HCT116 (cell line): ENCODE results near the gene FKBP10.

Experiments used
- EGR1 ChIP-seq: IDR thresholded peaks from 2 replicates; pipeline ENCODE4 v1.6.1; 2012; ENCODE audit warnings: low read depth
- ELF1 ChIP-seq: IDR thresholded peaks from 2 replicates; pipeline ENCODE4 v1.6.1; 2012; ENCODE audit warnings: low read depth, borderline replicate concordance
- EZH2 ChIP-seq: fragments of 200-600 bp; sonication (generic); IDR thresholded peaks from 2 replicates; pipeline ENCODE4 v1.6.1; 2017; ENCODE audit warnings: antibody characterized with exemption, mixed run types
- EZH2phosphoT487 ChIP-seq: fragments of 200-600 bp; IDR thresholded peaks from 2 replicates; pipeline ENCODE4 v1.6.1; 2018; ENCODE audit warnings: antibody characterized with exemption, borderline replicate concordance
- POLR2A ChIP-seq: IDR thresholded peaks from 2 replicates; pipeline ENCODE4 v1.7.0; 2011; ENCODE audit warnings: borderline replicate concordance; ENCODE audit not compliant: insufficient read depth, insufficient read length; ENCODE audit errors: extremely low read depth
- RAD21 ChIP-seq: IDR thresholded peaks from 2 replicates; pipeline ENCODE4 v1.6.1; 2012; ENCODE audit warnings: low read depth, mild to moderate bottlenecking
- REST ChIP-seq: IDR thresholded peaks from 2 replicates; pipeline ENCODE4 v1.6.1; 2012; ENCODE audit warnings: low read depth
- TCF7L2 ChIP-seq: IDR thresholded peaks from 2 replicates; pipeline ENCODE4 v1.7.0; 2011; ENCODE audit warnings: borderline replicate concordance, inconsistent platforms; ENCODE audit not compliant: insufficient read depth, insufficient read length; ENCODE audit errors: extremely low read depth
- YY1 ChIP-seq: IDR thresholded peaks from 2 replicates; pipeline ENCODE4 v1.6.1; 2011; ENCODE audit warnings: low read length, low read depth, moderate library complexity, mild to moderate bottlenecking; ENCODE audit not compliant: insufficient replicate concordance; ENCODE audit errors: extremely low read depth
- ZNF274 ChIP-seq: fragments of 200-500 bp; sonication (Bioruptor generic); IDR thresholded peaks from 2 replicates; pipeline ENCODE4 v1.6.1; 2014; ENCODE audit warnings: mild to moderate bottlenecking, low read depth, low read length, inconsistent platforms
- TF ChIP-seq, protein P1 (sequence below), 3 experiments: fragments of 200-600 bp in 1 of 3; sonication (generic) in 1 of 3; IDR thresholded peaks in 2 of 3; conservative IDR thresholded peaks in 1 of 3; 2 replicates each; pipeline ENCODE4 v1.5.1; 2012 to 2017; ENCODE audit warnings: low read depth in 2 of 3, low read length in 2 of 3, antibody characterized with exemption in 1 of 3, borderline replicate concordance in 1 of 3, control low read depth in 1 of 3, mild to moderate bottlenecking in 1 of 3, mixed read lengths in 1 of 3, mixed run types in 1 of 3, moderate library complexity in 1 of 3; ENCODE audit not compliant: insufficient read depth in 1 of 3

DNA sequence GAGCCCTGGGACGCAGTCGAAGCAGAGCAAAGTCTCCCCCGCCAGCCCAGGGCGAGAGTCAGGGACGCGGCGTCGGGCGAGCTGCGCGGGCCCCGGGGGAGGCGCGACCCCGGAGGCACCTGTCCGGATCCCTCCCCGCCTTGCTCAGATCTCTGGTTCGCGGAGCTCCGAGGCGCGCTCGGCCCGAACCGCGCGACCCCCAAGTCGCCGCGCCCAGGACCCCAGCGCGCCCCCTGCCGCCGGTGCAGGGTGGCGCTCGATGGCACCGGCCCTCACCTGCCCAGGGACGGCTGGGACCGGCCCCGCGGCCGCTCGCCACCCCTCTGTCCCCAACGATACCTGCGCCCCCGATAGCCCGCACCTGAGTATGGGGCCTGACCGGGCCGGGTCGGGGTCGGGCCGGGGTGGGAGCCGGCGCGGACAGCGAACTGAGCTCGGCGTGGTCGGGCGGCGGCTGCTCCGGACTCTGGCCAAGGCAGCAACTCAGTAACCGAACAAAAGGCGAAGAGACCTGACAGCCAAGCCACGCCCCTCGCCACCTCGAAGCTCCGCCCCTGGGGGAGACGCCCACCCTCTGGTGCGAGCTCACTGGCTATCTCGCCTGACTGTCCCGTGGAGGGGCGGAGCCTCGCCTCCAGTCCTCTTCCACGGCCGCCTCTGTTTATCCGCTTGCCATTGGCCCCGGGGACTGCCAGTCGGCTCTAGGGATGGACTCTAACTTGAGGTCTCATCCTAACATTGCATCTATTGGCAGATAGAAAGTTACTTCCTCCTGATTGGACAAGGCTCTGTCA lies 26.4 kb upstream of the FKBP10 start, which contains the start of gene JUP:
- TF ChIP-seq ZNF274 (no peak), TCF7L2 (no peak), EGR1 (no peak), RAD21 (peak; percentile 46; the same call in 1 of the 2 replicates), ELF1 (no peak), REST (no peak), EZH2phosphoT487 (no peak), EZH2 (no peak), POLR2A (peak; percentile 45), YY1 (no peak)
- TF ChIP-seq, protein P1, sequence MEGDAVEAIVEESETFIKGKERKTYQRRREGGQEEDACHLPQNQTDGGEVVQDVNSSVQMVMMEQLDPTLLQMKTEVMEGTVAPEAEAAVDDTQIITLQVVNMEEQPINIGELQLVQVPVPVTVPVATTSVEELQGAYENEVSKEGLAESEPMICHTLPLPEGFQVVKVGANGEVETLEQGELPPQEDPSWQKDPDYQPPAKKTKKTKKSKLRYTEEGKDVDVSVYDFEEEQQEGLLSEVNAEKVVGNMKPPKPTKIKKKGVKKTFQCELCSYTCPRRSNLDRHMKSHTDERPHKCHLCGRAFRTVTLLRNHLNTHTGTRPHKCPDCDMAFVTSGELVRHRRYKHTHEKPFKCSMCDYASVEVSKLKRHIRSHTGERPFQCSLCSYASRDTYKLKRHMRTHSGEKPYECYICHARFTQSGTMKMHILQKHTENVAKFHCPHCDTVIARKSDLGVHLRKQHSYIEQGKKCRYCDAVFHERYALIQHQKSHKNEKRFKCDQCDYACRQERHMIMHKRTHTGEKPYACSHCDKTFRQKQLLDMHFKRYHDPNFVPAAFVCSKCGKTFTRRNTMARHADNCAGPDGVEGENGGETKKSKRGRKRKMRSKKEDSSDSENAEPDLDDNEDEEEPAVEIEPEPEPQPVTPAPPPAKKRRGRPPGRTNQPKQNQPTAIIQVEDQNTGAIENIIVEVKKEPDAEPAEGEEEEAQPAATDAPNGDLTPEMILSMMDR (IDR thresholded peaks at IDR 0.05 in 2 of 3, conservative IDR thresholded peaks at IDR 0.05 in 1 of 3; ENCODE audit: borderline replicate concordance in 1 of 3, insufficient read depth in 1 of 3, low read depth in 2 of 3, low read length in 2 of 3): peak in 2 of 3 experiments; percentile 71 to 75; a peak in 5 of 6 replicates
